DND-41 (cell line): ENCODE measurements around the gene QARS1.

Experiments
- ATAC-seq: fragments of 200-7000 bp; cut with Tn5 transposase; 3 replicates; pipeline ENCODE4 v1.9.1; 2021; ENCODE audit warnings: low read depth; ENCODE audit not compliant: insufficient read depth
- DNase-seq: peaks from one replicate; pipeline ENCODE4 v3.0.0-alpha.2; 2020
- H2AFZ ChIP-seq: 2 replicates; pipeline ENCODE4 v1.6.0; 2012; ENCODE audit warnings: low read depth, low read length
- H3K27ac ChIP-seq: 2 replicates; pipeline ENCODE4 v1.5.1; 2012; ENCODE audit warnings: low read length, inconsistent platforms
- H3K27me3 ChIP-seq: fragments of 200-600 bp; sonication (generic); 2 replicates; pipeline ENCODE4 v1.6.0; 2012; ENCODE audit warnings: low read length, mild to moderate bottlenecking, inconsistent platforms; ENCODE audit not compliant: insufficient read depth, poor library complexity
- H3K36me3 ChIP-seq: 2 replicates; pipeline ENCODE4 v1.5.1; 2012; ENCODE audit warnings: low read length, inconsistent platforms; ENCODE audit not compliant: insufficient read depth
- H3K4me1 ChIP-seq: 2 replicates; pipeline ENCODE4 v1.5.1; 2012; ENCODE audit warnings: mild to moderate bottlenecking, low read length; ENCODE audit not compliant: insufficient read depth
- H3K4me2 ChIP-seq: 2 replicates; pipeline ENCODE4 v1.6.0; 2012; ENCODE audit warnings: mild to moderate bottlenecking, moderate library complexity, low read length, inconsistent platforms; ENCODE audit not compliant: insufficient read depth
- H3K4me3 ChIP-seq, 2 experiments: fragments of 200-600 bp in 1 of 2; shearing (Covaris generic) in 1 of 2; 2 replicates each; pipeline ENCODE4 v1.5.1; 2012 to 2016; ENCODE audit warnings: inconsistent platforms in 2 of 2, low read length in 2 of 2, mild to moderate bottlenecking in 2 of 2, low read depth in 1 of 2, moderate library complexity in 1 of 2
- H3K79me2 ChIP-seq: 2 replicates; pipeline ENCODE4 v1.6.0; 2012; ENCODE audit warnings: low read length, inconsistent platforms; ENCODE audit not compliant: insufficient read depth
- H3K9ac ChIP-seq: 2 replicates; pipeline ENCODE4 v1.6.0; 2012; ENCODE audit warnings: low read depth, mild to moderate bottlenecking, inconsistent platforms, low read length, moderate library complexity
- H3K9me3 ChIP-seq: 2 replicates; pipeline ENCODE4 v1.5.1; 2012; ENCODE audit warnings: low read length, moderate library complexity, mild to moderate bottlenecking, inconsistent platforms; ENCODE audit not compliant: insufficient read depth, severe bottlenecking
- H4K20me1 ChIP-seq: 2 replicates; pipeline ENCODE4 v1.6.0; 2012; ENCODE audit warnings: low read length; ENCODE audit not compliant: insufficient read depth
- CTCF ChIP-seq: IDR thresholded peaks from 2 replicates; pipeline ENCODE4 v1.5.1; 2012; ENCODE audit warnings: borderline replicate concordance, low read length, moderate library complexity, mild to moderate bottlenecking; ENCODE audit not compliant: poor library complexity, severe bottlenecking; ENCODE audit errors: extremely low read depth
- EZH2 ChIP-seq: IDR thresholded peaks from 3 replicates; pipeline ENCODE4 v1.6.1; 2012; ENCODE audit warnings: borderline replicate concordance, low read depth, mild to moderate bottlenecking, moderate library complexity, low read length, inconsistent platforms; ENCODE audit not compliant: severe bottlenecking

The QARS1 gene

DNA sequence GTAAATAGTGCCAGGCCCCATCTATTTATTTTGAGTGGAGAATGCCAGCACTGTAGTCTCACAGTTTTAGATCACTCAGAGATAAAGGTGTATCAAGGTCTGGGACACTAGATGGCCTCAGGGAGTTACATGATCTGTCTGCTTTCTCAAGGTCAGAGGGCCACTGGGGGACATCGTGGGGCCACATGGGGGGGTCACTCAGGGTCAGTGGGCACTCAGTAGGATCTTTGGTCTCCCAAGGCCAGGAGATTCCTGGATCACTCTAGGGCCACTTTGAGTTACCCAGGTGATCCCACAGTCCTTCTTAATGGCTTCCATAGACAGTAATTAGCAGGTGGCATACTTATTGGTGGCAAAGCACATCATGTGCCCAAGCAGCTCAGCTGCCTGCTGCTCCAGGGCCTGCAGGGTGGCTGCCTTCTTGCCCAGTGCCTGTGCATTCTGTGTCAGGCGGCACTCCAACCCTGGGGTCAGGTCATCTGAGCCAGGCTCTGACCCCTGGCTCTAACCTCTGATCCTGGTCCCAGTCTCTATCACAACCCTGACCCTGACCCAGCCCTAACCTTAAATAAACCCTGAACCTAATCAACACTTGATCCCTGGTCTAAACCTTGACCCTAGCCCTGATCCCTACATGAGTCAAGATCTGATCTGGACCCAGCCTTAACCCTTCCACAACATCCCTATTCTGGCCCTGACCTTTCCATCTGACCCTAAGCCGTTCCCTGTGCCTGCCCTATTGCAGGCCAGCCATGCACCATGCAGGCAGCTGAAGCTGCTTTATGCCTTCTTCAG lies 30.1 kb upstream of the QARS1 start:
- no peak overlapping the region for H3K4me2 ChIP-seq
- H3K4me1 ChIP-seq, result no peaks in the 10 kb centered on the region
- H4K20me1 ChIP-seq, result no peaks in the 10 kb centered on the region
- H3K27me3 ChIP-seq, result no peaks in the 10 kb centered on the region
- H3K36me3 ChIP-seq, result no peaks in the 10 kb centered on the region
- ATAC-seq (no peak), DNase-seq (no peak)
- no peak overlapping the region for H2AFZ ChIP-seq
- no peak overlapping the region for H3K27ac ChIP-seq
- H3K9me3 ChIP-seq, result no peaks in the 10 kb centered on the region
- H3K79me2 ChIP-seq, result no peaks in the 10 kb centered on the region
- H3K4me3 ChIP-seq, result no peak overlapping the region
- TF ChIP-seq CTCF, result no peak
- no peak for TF ChIP-seq EZH2
- H3K9ac ChIP-seq, result no peak overlapping the region

- Histone ChIP-seq H3K4me2 (no peak overlapping the region), H3K9ac (no peak overlapping the region)
- no peak for ATAC-seq
Observed at GRCh38 chr3:49133226-49133951, 28.8 kb upstream of the QARS1 start.

DNA sequence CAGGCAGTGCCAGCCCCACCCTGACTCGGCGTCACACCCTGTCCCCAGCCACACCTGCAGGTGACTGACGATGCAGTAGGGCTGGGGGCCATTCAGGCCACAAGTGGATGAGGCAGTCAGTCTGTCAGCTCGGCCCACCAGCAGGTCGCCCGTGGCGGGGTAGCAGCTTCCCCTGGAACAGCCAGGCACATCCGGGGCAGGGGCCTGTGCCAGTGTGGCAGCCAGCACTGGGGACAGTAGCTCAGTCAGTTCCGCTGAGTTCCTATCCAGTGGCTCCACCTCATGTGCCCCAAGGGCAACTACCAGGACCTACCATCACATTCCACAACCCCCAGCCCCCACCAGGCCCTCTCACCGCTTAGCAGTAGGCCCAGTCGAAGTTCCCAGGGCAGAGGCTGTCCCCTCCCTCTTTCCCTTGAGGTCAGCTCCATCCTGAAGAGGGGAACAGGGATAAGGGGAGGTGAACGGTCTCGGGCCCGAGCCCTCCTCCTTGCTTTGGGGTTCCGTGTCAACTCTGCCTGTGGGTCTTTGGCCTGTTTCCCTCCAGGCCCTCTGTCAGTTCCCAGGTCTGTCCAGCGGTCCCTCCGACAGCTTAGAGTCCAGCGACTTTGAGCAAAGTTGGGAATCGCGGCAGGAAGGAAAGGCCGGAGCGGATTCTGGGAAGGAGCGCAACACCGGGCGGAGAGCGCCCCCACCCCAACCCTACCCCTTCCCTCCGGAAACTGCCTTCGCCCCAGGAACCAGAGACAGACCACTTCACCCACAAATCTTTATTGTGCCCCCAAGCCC lies 28.1 kb upstream of the QARS1 start, which contains the start of gene LAMB2:
Gene LAMB2 (minus strand): TSS at position 614 of the 789 bp plus-strand sequence. CDS start 183 bp downstream, at position 431.
- no peaks in the 10 kb centered on the region for H3K27me3 ChIP-seq
- no peak within 1 kb of the TSS for H2AFZ ChIP-seq
- ATAC-seq (no peak), DNase-seq (no peak)
- H3K4me3 ChIP-seq, result no peak within 1 kb of the TSS
- no peak within 1 kb of the TSS for H3K9ac ChIP-seq
- H3K4me2 ChIP-seq, result no peak within 1 kb of the TSS
- no peaks in the 10 kb centered on the region for H3K4me1 ChIP-seq
- TF ChIP-seq CTCF (no peak), EZH2 (no peak)
- H3K27ac ChIP-seq, result no peak within 1 kb of the TSS
- H4K20me1 ChIP-seq, result no peaks in the 10 kb centered on the region
- H3K36me3 ChIP-seq, result no peaks in the 10 kb centered on the region
- no peaks in the 10 kb centered on the region for H3K79me2 ChIP-seq
- H3K9me3 ChIP-seq, result no peaks in the 10 kb centered on the region

More at GRCh38 chr3:49133226-49133951, 28.8 kb upstream of the QARS1 start:
- no peaks in the 10 kb centered on the region for H4K20me1 ChIP-seq
- no peaks in the 10 kb centered on the region for H3K4me1 ChIP-seq
- H3K36me3 ChIP-seq, result no peaks in the 10 kb centered on the region
- no peak for DNase-seq
- H3K27me3 ChIP-seq, result no peaks in the 10 kb centered on the region
- TF ChIP-seq EZH2 (no peak), CTCF (no peak)
- no peaks in the 10 kb centered on the region for H3K79me2 ChIP-seq
- H3K9me3 ChIP-seq, result no peaks in the 10 kb centered on the region
- no peak overlapping the region for H3K27ac ChIP-seq
- H2AFZ ChIP-seq, result no peak overlapping the region
- H3K4me3 ChIP-seq, result no peak overlapping the region
